Stimulated activated CD4-positive, alpha-beta T cell treated with anti-CD3 and anti-CD28 coated beads, Interleukin-4, amount 100 ng/mL, for 4 hours (primary cell): ENCODE data around the gene DNAJB8.

Source experiments
- DNase-seq, 2 experiments: peaks; one replicate each; pipeline ENCODE4 v3.0.0-alpha.2; 2020

The DNAJB8 gene

DNA sequence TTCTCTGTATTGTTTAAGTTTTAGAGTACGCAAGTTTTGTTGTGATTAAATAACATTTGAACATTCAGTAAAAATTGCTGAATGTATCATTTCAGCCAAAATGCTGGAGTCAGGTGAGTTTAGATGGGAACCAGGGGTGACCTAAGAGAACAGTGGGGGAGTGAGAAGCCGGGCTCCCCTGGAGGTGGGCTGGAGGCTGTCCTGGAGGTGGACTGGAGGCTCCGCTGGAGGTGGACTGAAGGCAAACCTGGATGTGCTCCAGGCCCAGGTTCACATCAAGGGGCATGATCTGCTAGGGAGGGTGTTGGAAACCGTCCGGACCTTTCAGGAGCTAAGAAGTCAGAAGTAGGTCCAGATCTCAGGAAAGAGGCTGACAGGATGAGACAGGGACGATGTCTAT is 23.7 kb downstream of the DNAJB8 start:
- DNase-seq: no peak

DNA sequence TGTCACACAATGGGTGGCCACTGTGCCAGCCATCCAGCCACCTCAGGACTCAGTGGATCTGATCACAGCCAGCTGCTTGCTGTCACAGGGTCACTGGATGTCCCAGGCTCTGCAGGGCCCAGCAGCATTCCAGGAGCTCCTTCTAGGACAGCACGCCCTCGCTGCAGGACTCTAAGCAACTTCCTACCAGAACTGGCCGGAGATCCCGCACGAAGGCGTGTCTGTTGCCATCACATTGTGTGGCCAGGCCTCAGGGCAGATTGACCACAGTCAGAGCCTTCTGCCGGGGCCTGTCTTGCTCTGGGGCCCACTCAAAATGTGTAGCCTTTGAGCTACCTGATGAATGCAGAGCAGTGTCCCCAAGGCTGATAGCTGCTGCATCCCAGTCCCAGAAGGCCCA is 24.6 kb downstream of the DNAJB8 start:
- DNase-seq: no peak

DNA sequence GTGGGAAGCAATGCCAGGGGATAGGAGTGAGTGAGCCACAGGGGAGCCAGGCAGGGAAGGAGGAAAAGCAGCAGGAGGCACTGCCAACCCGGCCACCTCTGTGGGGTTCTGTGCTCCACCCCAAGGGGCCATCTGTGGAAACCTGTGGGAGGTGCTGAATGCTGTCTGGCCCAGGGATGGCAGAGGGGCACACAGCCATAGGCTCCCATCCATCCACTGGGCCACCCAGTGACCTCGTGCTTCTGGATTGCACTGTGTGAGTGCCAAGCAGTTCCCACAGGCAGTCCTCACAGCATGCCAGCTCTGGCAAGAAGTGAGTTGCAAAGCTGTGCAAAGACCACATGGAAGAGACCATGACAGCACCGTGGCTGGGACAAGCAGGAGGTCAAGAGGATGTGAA is 27.5 kb downstream of the DNAJB8 start:
- no peak for DNase-seq

DNA sequence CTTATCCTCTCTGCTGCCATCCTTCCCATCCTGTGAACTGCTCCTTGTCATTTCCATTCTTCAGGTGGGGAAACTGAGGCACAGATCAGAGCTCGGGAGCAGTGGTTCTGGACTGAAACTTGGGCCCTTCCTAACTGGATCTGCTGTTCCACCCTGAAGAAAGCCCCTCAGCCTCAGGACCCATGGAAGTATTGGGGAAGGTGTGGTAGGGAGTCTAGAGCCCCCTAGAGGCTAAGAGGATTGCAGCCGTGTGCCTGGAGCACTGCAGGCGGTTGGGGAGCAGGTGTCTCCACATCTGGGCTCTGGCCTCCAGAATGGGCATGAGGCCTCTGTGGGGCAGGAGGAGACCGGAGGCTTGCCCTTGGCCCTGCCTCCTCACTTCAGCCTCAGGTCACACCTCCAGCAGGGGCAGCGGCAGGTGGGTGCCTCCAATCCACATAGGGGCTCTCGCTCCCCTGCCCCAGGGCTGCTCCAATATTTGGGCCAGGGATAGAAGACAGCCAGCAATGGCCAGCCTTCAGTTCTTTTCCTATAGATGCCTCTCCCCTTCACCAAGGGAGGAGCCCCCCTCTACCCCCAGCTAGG is 28.1 kb downstream of the DNAJB8 start:
- DNase-seq: no peak

DNA sequence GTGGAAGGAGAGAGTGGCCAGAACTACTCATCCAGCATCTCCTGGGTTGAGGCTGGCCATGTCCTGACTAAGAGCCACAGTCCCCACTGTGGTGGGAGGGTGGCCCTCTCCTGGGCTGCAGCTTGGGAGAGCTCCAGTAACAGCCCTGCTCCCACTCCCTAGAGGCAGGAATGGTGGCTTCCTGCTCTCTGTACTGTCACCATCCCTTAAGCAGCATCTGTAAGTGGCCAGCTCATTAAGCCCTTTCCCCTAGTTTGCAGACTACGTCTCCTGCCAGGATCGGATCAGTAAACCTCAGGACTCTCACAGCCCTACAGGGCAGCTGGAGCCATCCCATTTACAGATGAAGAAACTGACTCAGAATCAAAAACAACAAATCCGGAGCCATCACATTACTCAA is 30.5 kb downstream of the DNAJB8 start:
- no peak for DNase-seq

GRCh38 chr3:128435561-128435960 is 31.1 kb downstream of the DNAJB8 start:
- DNase-seq: no peak

DNA sequence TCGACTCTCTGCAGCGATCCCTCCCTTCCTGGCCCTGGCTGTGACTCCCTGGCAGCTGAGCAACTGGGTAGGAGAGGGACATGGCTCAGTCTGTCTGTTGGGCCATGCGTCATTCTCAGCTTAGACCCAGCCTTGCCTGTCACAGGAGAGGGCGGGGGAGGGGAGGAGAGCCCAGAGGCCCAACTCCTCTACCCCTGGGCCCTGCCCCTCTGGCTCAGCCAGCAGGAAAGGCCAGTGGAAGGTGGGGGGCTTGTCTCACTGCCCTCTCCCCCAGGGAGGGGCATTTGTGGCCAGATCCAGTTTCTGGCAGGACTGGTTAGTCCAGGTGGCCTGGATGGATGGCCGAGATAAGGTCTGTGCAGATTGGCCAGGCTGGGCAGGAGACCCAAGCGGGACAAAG is 31.6 kb downstream of the DNAJB8 start:
- DNase-seq: no peak

- DNase-seq: no peak
Observed at GRCh38 chr3:128434524-128434923, 32.2 kb downstream of the DNAJB8 start.

GRCh38 chr3:128433837-128434165 is 32.9 kb downstream of the DNAJB8 start:
- no peak for DNase-seq

GRCh38 chr3:128432971-128433836 is 33.5 kb downstream of the DNAJB8 start:
- DNase-seq: no peak

GRCh38 chr3:128432301-128432970 is 34.3 kb downstream of the DNAJB8 start:
- no peak for DNase-seq

- DNase-seq: no peak
Observed at GRCh38 chr3:128431803-128432300, 34.8 kb downstream of the DNAJB8 start.

- no peak for DNase-seq
Observed at GRCh38 chr3:128430731-128431130, 36.0 kb downstream of the DNAJB8 start.

DNA sequence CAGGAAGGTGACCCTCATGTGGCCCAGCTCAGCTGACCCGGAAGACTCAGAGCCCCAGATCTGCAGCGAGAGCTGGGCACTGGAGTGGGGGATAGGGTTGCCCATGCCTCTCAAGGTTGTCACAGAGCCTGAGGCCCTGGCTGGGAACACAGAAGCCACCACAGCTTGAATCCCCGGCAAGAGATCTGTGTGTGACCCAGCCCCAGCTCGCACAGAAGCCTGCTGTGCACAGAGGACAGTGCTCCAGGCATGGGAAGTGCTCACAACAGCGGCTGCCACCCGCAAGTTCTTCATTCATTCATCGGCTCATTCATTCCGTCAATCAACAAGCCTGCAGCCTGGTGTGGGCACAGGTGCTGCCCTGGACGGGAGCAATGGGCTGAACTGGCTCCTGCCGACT is 36.4 kb downstream of the DNAJB8 start:
- no peak for DNase-seq

- DNase-seq: no peak
Observed at GRCh38 chr3:128429751-128430150, 36.9 kb downstream of the DNAJB8 start.

- DNase-seq: no peak
Observed at GRCh38 chr3:128429275-128429674, 37.4 kb downstream of the DNAJB8 start.

DNA sequence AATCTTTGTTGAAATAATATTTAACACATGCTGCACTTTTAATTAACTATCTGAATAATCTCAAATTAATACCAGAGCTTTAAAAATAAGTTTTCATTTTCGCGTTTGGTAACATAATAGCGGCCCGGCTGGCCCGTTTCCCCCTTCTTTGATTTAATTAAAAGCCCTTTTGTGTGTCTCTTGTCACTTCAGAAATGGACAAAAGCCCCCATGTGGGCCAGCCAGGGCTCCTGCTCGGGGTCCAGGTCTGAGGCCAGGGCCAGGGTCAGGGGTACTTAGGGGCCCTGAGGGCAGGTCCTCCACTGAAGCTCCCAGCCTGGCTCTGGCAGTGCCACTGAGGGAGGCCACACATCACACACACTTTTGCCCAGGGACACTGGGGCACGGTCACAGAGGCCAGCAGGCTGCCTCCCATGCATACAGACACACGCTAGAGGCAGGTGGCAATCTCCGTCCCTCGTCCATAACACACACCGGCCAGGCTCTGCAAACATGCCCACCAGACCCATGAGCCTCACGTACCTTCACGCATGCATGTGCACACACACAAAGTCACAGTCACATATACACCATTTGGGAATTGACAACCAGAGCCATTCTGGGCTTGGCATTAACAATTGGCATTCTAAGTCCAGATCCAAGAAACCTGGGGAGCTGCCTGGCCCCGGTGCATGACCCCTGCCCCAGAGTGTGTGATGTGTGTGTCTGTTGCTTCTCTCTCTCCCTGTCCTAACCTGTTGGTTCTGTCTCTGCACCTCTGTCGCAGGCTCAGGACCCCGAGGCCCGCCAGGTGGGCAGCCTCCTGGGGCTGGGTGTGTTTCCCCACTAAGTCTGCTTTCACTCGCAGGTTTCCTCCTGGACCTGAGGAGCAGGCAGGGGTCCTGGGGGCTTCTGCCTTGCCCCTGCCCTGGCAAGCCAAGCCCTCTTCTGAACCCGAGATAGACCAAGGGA is 38.5 kb downstream of the DNAJB8 start:
- DNase-seq: no peak

GRCh38 chr3:128427175-128427857 is 39.4 kb downstream of the DNAJB8 start:
- DNase-seq: no peak

- DNase-seq: peak; percentile 25 to 65
Observed at GRCh38 chr3:128426128-128426921, 40.4 kb downstream of the DNAJB8 start.

DNA sequence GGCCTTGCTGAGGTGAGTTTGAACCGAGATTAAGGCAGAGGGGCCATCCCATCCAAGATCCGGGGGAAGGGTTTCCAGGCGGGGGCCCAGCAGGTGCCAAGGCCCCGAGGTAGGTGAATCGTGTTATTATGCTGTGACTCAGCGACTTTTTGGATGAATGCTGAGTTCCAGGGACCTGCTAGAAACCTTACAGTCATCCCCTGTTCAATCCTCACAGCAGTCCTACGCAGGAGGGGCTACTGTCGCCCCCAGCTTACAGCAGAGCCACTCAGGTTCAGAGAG is 40.9 kb downstream of the DNAJB8 start:
- DNase-seq: no peak

- DNase-seq: no peak
Observed at GRCh38 chr3:128425142-128425845, 41.4 kb downstream of the DNAJB8 start.
